Bronchial epithelial cell (primary cell): Measurements from ENCODE around the gene CLCA1. TPM values are rescaled to one million over a fixed set of nuclear protein-coding genes. Genes with fewer than 3 reads are reported as not detected.

Source experiments
- DNase-seq: peaks from one replicate; pipeline ENCODE4 v3.0.0-alpha.2; 2010; ENCODE audit warnings: low read depth
- FAIRE-seq: peaks from 2 replicates; lab custom pipeline; 2011; peaks lifted over from hg19 to GRCh38; lab: Jason Lieb, UNC
- H3K27me3 ChIP-seq: 2 replicates; pipeline ENCODE4 v1.5.1; 2011; ENCODE audit warnings: low read length; ENCODE audit not compliant: control insufficient read depth, insufficient read depth
- H3K36me3 ChIP-seq: 2 replicates; pipeline ENCODE4 v1.5.1; 2011; ENCODE audit warnings: low read length; ENCODE audit not compliant: control insufficient read depth, insufficient read depth
- H3K4me3 ChIP-seq: 2 replicates; pipeline ENCODE4 v1.5.1; 2011; ENCODE audit warnings: mild to moderate bottlenecking, low read depth, low read length, control low read depth
- CTCF ChIP-seq: IDR thresholded peaks from 2 replicates; pipeline ENCODE4 v1.5.1; 2011; ENCODE audit warnings: mild to moderate bottlenecking, moderate library complexity, low read length, control low read depth, inconsistent platforms; ENCODE audit not compliant: insufficient read depth, severe bottlenecking
- total RNA-seq: library from RNA; depleted of rRNA; stranded (reverse); fragments of >200 nt; gene quantifications from 2 replicates; pipeline ENCODE4 v1.2.1, GENCODE V29; 2014

CLCA1 gene
- total RNA-seq, 1 donor from 2014 or later = not detected

DNA sequence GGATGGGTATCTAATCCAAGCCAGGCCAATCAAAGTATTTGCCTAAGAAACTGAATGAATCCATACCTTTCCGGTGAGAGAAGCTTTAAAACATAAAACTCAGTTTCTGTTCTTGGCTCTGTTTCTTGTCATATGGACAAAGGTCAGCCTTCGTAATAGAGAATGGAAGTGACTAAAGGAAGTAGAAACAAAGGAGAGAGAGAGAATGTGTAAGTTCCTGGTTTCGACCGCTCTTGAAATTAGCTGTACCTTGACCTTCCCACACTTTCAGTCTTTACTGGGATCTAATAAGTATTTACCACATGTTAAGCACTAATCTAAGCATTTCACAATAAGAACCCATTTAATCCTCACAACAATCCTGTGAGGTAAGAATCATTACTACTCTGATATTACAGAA is 58.6 kb downstream of the CLCA1 start:
- no peaks in the 10 kb centered on the region for H3K27me3 ChIP-seq
- TF ChIP-seq CTCF = no peak
- FAIRE-seq (no peak), DNase-seq (no peak)
- H3K36me3 ChIP-seq = no peaks in the 10 kb centered on the region
- no peak overlapping the region for H3K4me3 ChIP-seq

DNA sequence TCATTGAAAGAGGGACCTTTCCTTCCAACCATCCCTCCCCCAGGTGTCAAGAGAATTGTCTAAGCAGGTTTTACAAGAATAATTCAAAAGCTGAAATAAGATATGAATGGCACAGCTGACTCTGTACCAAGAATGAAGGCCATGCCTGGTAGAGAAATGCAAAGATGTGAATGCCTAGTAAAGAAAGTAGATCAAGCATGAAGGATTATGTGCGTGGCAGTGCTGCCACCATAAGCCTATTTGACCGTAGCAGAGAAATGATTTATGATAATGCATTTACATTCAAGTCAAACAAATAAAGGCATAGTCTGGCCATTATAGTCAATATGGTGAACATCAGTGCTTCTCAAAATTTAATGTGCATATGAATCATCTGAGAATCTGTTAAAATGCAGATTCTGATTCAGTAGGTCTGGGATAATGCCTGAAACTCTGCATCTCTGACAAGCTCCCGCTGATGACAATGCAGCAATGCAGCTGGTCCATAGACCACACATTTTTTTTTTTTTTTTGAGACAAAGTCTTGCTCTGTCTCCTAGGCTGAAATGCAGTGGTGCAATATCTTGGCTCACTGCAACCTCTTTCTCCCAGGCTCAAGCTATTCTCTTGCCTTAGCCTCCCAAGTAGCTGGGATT is 61.6 kb downstream of the CLCA1 start:
- DNase-seq = no peak
- no peak for TF ChIP-seq CTCF
- Histone ChIP-seq H3K36me3 (no peaks in the 10 kb centered on the region), H3K27me3 (no peaks in the 10 kb centered on the region), H3K4me3 (no peak overlapping the region)
- peak; percentile 58 for FAIRE-seq

GRCh38 chr1:86537928-86538695 is 69.4 kb downstream of the CLCA1 start:
- no peak for FAIRE-seq
- DNase-seq = peak; percentile 39
- Histone ChIP-seq H3K27me3 (no peaks in the 10 kb centered on the region), H3K36me3 (no peaks in the 10 kb centered on the region), H3K4me3 (no peak overlapping the region)
- TF ChIP-seq CTCF = no peak

- Histone ChIP-seq H3K27me3 (no peaks in the 10 kb centered on the region), H3K36me3 (no peaks in the 10 kb centered on the region), H3K4me3 (no peak overlapping the region)
- no peak for DNase-seq
- no peak for TF ChIP-seq CTCF
- no peak for FAIRE-seq
These were observed 70.0 kb downstream of the CLCA1 start for GRCh38 chr1:86538775-86539174.

DNA sequence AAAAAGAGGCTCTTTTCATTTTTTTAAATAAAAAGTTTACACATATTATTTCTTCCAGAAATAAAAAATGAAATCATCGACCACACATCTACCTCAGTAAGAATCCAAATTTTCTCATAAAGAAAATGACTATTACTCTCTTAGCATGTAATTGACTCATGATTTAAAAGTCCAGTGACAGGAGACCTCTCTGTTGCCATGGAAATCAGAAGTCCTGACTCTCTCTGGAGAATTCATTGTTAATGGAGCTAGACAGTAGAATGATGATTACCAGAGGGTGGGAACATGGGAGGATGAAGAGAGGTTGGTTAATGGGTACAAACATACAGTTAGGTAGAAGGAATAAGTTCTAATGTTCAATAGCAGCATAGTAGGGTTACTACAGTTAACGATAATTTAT is 73.1 kb downstream of the CLCA1 start:
- FAIRE-seq (no peak), DNase-seq (no peak)
- H3K4me3 ChIP-seq = no peak overlapping the region
- H3K27me3 ChIP-seq = no peaks in the 10 kb centered on the region
- no peaks in the 10 kb centered on the region for H3K36me3 ChIP-seq
- no peak for TF ChIP-seq CTCF
